ENCODE data around the gene SLC7A8.
A peak's percentile ranks its signal among the peaks of the same experiment; 100 is the strongest.
"Not testable (repeated sequence)": the region's sequence is repeated elsewhere in the genome, so short reads cannot be mapped to it uniquely, and the experiment has no call there.

SLC7A8 gene

DNA sequence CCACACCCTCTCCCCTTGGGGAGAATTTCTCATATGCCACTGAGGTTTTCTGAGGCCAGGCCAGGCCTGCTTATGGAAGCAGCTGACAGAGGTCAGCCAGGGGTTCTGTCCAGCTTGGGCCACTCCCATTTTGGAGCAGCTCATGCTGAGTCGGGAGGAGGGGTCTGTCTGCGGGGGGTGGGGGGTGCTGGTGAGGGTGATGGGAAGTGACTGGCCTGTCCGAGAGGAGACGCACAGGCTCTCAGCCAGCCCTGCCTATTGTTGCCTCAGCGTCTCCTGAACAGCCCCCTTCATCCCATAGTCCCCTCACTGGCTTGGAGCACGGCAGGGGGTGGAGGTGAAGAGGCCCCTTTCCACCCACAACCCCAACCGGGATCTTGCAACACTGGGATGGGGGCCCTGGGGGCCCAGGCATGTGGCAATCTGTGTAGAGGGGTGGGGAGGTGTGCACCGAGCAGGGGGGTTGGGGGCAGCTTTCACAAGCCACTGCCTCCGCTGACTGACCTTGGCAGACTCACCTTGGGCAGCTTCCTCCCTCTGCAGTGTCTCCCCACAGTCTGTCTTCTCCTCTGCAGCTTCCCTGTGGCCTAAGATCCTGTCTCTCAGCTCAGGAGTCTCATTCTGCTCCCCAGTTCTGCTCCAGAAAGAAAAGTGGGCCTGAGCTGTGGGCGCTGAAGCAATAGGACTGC is 69.9 kb downstream of the SLC7A8 start:
- DNase-seq, result no peak

GRCh38 chr14:23112359-23113178 is 70.9 kb downstream of the SLC7A8 start:
- no peak for DNase-seq

DNA sequence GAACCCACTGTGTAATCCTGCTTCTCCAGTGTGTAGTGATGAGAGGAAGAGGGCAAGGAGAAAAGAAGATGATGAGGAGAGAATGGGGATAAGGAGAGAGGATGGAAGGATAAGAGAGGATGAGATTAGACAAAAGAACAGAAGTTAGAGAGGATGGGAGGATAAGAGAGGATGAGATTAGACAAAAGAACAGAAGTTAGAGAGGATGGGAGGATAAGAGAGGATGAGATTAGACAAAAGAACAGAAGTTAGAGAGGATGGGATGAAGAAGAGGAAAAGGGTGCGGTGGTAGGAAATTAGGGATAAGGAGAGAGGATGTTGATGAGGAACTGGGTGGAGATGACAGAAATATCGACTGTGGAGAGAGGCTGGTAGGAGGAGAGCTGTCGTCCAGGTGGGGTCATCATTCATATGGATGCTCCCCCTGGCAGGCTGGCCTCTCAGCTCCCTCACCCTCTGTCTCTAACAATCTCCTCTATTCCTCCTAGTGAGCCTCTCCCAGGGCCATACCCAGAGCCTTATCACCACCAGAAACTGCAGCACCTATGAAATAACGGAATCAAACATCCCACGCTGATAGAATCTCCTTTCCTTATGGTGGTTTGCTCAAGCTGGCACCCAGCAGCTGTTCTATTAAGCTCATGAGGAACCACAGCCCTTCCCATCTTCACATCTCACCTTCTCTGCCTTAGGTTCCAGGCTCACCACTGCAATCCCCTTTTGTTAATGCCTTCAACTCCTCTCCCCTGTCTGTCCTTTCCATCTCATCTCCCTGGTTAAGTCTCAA is 72.7 kb downstream of the SLC7A8 start:
- no peak for DNase-seq

DNA sequence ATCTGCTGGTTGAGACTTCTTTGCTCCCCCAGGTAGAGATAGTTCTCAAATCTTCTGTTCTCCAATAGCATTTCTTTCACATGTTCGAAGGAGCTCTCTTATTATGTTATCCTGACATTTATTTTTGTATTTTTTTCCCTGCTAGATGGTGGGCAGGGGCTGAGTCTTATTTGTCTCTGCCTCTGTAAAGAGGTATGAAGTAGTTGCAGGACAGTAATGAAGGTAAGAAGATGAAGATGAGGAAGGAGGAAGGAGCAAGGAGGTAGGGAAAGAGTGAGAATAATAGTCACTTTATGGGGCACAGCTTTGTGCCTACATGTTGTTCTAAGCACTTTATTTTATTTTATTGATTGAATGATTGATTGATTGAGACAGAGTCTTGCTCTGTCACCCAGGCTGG is 73.7 kb downstream of the SLC7A8 start:
- DNase-seq, result no peak

DNA sequence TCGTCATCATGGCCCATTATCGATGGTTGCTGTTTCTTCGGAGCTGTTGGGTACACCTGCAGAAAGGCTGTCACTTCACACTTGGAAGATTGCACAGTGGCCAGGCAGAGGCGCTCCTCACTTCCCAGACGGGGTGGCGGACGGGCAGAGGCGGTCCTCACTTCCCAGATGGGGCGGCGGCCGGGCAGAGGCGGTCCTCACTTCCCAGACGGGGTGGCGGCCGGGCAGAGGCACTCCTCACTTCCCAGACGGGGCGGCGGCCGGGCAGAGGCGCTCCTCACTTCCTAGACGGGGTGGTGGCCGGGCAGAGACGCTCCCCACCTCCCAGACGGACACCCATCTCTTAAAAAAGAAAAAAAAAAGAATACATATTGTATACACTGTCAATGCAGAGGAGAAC is 75.3 kb downstream of the SLC7A8 start:
- not testable (repeated sequence) for DNase-seq

DNA sequence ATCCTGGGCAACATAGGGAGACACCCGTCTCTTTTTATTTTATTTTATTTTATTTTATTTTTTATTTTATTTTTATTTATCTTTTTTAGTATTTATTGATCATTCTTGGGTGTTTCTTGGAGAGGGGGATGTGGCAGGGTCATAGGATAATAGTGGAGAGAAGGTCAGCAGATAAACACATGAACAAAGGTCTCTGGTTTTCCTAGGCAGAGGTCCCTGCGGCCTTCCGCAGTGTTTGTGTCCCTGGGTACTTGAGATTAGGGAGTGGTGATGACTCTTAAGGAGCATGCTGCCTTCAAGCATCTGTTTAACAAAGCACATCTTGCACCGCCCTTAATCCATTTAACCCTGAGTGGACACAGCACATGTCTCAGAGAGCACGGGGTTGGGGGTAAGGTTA is 75.8 kb downstream of the SLC7A8 start:
- DNase-seq, result not testable (repeated sequence)

- no peak for DNase-seq
Observed at GRCh38 chr14:23106747-23107045, 76.8 kb downstream of the SLC7A8 start.

- no peak for DNase-seq
Observed at GRCh38 chr14:23105348-23105824, 78.1 kb downstream of the SLC7A8 start.

DNA sequence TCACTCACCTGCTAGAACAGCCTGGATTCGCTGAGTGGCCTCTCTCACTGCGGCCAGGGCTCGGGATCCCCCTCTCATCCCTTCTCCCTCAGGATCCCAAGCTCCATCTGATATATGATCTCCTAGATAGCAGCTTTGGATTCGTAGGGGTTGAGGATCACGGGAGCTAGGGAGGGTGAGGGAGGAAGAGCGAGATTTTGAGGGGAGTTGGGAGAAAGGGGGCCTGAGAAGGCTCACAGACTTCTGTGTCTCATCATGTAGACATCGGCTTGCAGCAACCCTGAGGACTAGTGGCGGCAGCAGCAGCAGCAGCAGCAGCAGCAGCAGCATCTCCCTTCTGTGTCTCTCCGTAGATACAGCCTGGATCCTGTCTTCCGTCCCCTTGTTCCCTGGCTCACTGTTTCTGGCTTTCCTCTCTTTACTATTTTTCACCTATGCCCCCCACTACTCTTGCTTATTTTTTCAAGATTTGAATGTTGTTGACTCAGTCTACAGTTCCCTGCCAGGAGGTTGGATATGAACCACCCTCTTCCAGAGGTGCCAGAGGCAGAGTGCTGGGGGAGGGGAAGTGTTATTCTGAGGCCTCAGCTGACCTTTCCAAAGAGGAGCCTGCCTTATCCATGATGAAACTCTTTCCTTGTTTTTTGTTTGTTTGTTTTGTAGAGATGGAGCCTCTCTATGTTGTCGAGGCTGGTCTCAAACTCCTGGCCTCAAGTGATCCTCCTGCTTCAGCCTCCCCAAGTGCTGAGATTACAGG is 78.7 kb downstream of the SLC7A8 start, which contains the start of gene CIROP:
Gene CIROP (minus strand): TSS at position 399 of the 757 bp plus-strand sequence. CDS start 69 bp downstream, at position 330.
- no peak for DNase-seq

DNA sequence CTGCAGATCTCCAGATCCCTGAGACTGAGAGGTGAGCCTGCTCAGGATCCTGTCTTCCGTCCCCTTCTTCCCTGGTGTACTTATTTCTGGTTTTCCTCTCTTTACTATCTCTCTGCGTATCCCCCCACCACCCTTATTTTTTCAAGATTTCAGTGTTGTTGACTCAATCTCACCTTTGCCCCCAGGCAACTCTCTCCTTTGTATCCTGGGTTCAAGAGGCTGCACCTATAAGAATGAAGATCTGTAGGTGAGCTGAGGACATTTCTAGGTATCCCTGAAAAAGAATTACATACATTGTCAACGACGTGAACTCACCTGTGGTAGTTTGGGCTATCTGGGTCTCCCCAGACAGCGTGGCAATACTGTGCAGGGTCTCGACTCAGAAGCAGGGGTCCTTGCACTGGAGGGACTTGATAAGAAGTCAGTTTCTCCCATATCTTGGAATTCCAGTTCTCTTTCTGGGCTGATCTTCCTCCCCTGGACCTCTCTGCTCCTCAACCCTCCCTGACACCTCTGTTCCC is 79.3 kb downstream of the SLC7A8 start:
- no peak for DNase-seq

- DNase-seq, result no peak
Observed at GRCh38 chr14:23103581-23103980, 79.9 kb downstream of the SLC7A8 start.

DNA sequence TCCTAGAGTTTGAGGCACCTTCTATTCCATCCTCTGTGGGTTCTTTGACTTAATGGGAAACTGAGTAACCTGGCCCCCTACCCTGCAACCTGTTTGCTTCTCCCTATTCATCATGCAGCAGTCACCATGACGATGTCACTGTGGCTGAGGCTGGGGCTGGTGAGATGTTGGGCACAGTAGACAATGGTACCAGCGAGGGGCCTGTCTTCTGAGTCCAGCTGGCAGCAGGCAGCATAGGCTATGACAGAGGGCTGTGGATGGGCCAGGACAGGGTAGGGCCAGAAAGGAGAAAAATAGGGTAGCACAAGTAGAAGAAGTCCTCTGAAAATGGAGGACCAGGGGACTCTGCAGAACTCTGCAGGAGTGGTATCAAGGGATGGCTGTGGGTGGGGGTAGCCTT is 80.7 kb downstream of the SLC7A8 start:
- no peak for DNase-seq

- DNase-seq, result no peak
Observed at GRCh38 chr14:23101986-23102625, 81.4 kb downstream of the SLC7A8 start.

DNA sequence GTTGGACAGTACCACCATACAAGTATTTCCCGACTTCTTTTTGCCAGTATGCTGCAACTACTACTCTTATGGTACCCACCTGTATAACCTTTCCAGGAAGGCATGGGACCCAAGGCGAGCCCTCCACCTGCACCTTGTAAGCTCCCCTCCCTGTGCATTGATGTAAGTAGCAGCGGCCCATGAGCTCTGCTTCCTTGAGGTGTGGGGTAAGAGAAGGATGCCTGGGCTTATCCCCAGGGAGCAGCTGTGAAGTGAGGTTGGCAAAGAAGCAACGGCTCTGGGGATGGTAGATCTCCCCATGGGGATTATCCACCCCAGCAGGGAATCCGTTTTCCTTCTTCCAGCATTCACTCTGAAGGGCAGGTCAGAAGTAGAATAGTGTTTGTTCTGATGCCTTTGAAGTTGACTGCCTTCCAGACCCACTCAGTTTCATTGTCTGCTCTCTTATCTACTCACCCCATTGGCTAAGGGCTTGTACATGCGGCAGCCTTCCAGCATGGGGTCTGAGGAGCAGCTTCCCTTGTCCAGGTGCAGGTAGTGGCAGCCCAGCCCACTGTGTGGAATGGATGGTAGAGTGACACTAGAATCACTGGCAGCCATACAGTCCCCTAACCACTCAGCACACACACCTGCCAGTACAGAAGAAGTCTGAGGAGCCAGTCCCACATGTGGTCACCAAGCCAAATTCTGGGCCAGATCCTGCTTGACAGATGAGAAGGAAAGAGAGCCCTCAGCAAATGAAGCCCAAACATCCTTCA is 82.1 kb downstream of the SLC7A8 start:
- DNase-seq, result no peak

DNA sequence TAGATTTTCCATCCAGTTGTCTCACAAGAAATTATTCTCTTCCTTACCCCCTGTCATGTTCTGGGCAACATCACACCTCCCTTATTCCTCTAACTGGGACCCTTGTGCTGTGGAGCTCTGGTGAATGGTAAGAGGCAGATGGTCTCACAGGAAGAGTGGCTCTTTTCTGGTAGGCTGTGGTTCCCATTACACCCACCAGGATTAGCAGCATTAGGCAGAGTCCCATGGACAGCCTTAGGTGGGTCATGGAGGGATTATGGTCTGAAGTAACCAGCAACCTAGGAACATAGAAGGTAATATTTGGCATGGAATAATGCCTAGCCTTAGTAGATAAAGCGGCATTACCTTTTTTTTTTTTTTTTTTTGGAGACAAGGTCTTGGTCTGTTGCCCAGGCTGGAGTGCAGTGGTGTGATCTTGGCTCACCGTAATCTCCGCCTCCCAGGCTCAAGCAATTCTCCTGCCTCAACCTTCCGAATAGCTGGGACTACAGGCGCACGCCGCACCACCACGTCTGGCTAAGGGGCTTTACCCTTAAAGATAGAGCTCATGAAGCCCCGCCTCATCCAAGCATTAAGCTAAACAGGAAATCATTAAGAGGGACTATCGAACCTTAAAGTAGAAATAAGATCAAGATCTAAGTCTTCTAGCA is 84.1 kb downstream of the SLC7A8 start:
- DNase-seq, result no peak

GRCh38 chr14:23097786-23098185 is 85.7 kb downstream of the SLC7A8 start:
- no peak for DNase-seq

DNA sequence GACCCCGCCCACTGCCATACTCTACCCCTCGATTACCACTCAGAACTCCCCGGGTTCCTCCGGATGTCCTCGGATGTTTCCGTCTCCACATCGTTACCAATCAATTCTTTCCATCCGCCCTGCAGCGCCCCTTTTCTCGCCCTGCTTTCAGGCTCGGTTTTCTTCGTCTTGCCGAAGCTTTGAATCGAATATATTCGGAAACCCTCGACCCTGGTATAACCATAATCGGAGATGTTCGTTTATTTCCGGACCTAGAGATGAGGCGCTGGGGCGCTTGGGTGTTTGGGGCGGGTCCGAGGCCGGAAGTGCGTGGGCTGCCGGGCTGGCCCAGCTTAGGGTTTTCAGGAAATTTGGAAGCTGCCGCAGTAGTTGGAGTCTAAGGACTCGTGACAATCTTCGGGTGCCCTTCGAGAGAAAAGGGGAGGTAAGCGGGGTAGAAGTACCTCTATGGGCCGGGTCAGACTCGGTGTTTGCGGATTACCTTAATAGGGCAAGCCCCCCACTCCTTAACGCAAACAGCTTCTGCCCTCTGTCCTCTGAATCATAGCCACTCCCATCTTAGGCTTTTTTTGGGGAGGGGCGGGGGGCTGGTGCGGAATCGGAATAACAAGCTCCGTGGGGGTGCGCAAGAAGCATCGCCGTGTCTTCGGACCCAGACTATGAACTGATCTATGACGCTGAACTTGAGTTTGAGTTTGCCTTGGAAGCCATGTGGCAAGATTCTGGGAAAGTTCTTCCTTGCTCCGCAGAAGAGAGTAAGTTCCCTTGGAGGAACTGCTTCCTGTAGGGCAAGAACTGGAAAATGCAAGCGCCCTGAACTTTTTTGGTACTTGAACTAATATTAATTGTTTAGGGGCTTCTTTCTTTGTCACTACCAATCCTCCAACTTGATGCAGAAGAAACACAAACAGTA is 88.0 kb downstream of the SLC7A8 start, which contains the start of gene C14orf119:
Gene C14orf119 (plus strand): TSS at position 310 of the 913 bp plus-strand sequence. CDS start 2,154 bp downstream, outside the sequence.
- peak; percentile 99 for DNase-seq

GRCh38 chr14:23094666-23095195 is 88.7 kb downstream of the SLC7A8 start, which contains the start of gene ACIN1:
Gene ACIN1 (minus strand): TSS chr14:23095136. CDS start chr14:23095112, 24 bp downstream.
- DNase-seq, result no peak

Measured in T-helper 9 cell (primary cell).